HG02840 (cell line): Measurements from ENCODE around the gene UBE2K.
"Not testable (repeated sequence)": the region's sequence is repeated elsewhere in the genome, so short reads cannot be mapped to it uniquely, and the experiment has no call there.

Source experiments
- ATAC-seq: cut with Tn5 transposase; IDR thresholded peaks from one replicate; pipeline ENCODE4 v1.9.1; 2021; ENCODE audit warnings: mild to moderate bottlenecking, moderate library complexity, moderate number of reproducible peaks; ENCODE audit not compliant: unreplicated experiment, low FRiP score

Gene UBE2K

GRCh38 chr4:39719804-39720580 lies 22.1 kb downstream of the UBE2K start:
- no peak for ATAC-seq

DNA sequence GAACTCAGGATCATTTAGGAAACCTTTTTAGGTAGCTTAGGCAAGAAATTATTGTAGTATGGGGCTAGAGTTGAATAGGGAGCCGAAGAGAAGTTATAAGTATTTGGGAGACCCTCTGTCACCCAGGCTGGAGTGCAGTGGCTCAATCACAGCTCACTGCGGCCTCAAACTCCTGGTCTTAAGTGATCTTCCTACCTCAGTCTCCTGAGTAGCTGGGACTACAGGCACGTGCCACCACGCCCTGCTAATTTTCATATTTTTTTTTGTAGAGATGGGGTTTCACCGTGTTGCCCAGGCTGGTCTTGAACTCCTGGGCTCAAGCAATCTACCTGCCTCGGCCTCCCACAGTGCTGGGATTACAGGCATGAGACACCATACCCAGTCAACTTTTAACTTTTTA lies 23.3 kb downstream of the UBE2K start:
- not testable (repeated sequence) for ATAC-seq

DNA sequence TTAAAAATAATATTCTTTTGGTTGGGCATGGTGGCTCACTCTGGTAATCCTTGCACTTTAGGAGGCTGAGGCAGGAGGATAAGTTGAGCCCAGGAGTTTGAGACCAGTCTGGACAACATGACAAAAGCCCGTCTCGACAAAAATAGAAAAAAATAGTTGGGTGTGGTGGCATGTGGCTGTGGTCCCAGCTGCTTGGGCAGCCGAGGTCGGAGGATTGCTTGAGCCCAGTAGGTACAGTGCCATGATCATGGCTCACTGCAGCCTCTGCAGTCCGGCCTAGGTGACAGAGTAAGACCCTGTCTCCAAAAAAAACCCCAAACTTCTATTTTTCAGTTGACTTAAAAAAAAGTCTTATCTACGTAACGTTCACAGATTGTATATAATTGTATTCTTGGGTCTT lies 23.9 kb downstream of the UBE2K start:
- ATAC-seq: no peak

GRCh38 chr4:39729557-39729956 lies 31.6 kb downstream of the UBE2K start:
- ATAC-seq: no peak

DNA sequence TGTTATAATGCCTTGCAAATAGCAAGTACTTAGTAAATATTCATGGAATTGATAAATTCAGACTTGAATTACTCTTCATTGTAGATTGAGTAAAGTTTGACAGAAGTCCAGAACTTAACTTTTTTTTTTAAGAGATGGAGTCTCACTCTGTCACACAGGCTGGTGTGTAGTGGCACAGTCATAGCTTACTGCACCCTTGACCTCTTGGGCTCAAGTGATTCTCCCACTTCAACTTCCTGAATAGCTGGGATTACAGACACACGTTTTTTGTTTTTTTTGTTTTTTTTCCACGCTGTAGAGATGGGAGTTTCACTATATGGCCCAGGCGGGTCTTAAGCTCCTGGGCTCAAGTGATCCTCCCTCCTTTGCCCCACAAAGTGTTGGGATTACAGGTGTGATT lies 32.1 kb downstream of the UBE2K start:
- ATAC-seq: no peak

DNA sequence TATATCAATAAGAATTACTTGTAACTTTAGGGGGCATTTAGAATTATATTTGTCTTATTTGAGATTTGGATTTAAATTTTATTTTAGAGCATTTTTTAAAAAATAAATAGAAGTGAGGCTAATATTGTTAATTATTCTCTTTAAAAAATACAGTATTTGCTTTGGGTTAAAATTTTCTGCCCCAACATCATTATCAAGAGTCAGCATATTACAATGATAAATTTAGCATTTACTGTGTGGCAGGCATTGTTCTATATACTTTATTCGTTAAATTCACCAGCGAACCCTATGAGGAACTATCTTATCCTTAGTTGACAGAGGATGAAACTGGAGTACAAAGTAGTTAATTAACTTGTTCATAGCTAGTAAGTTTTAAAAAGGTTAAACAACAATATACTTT lies 34.0 kb downstream of the UBE2K start:
- ATAC-seq: no peak

DNA sequence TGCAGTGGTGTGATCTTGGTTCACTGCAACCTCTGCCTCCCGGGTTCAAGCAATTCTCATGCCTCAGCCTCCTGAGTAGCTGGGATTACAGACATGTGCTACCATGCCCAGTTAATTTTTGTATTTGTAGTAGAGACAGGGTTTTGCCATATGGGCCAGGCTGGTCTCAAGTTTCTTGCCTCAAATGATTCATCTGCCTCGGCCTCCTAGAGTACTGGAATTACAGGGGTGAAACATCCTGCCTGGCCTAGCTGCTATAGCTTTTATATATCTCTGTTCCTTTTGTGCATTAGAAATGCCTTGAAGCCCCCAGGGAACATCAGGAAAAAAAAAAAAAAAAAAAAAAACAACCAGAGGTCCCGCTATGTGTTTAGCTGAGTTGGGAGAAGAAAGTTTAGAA lies 34.8 kb downstream of the UBE2K start:
- no peak for ATAC-seq

DNA sequence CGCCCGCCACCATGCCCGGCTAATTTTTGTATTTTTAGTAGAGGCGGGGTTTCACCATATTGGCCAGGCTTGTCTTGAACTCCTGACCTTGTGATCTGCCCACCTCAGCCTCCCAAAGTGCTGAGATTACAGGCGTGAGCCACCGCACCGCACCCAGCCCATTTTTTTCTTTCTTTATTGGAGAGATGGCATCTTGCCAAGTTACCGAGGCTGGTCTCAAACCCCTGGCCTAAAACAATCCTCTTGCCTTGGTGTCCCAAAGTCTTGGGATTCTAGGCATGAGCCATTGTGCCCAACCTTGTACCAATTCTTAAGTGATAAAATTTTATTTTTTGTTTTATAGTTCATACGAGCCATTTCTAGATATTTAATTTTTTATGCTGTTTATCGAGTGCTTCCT lies 41.7 kb downstream of the UBE2K start:
- not testable (repeated sequence) for ATAC-seq

DNA sequence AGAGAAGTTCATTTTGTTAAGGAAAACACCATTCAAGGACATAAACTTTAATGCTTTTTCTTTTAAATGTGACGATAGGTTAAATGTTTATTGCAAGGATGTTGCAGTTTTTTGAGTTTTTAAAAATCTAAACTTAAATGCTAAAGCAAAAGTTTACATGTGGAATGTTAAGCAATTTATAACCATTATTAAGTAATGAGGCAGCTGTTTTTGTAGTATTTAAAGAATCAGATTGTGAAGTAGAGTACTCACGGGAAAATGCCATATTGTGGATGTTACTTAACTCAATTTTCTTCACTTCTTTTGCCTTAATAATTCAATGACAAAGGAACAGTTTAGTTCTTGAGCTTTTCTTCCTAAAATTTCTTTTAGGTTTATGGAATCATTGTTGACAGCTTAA lies 43.5 kb downstream of the UBE2K start:
- no peak for ATAC-seq

DNA sequence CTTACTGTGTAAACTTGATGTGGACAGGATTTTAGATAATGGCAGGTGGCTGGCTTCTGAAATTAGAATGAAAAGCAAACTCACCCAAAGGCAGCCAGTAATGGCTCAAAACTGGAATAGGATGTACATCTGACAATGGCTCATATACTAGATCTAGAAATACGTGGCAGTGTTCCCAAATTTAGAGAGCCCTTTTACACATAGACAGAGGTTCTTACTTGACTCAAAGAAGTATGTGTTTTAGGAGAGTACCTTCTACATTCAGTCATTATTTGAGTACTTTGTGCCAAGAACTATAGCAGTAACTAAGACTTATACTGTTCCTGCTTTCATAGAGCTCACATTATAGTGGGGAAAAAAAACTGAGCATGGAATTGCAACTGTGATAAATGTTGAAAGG lies 48.0 kb downstream of the UBE2K start:
- no peak for ATAC-seq

DNA sequence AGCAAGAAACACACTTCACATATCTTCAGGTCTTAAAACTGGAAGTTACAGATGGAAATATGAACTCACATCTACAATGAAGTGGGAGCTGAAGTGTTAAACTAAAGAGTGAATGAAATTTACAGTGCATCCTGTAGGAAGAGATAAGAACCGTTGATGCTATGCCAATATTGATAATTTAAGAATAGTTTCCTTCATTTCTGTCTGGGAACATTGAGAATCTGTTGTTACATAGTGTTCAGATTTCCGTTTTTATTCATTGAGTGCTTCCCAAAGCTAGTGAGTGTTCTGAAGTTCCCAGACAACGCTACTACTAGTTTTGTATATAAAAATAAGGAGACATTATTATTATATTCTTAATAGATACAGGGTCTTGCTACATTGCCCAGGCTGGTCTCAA lies 52.3 kb downstream of the UBE2K start:
- ATAC-seq: no peak

DNA sequence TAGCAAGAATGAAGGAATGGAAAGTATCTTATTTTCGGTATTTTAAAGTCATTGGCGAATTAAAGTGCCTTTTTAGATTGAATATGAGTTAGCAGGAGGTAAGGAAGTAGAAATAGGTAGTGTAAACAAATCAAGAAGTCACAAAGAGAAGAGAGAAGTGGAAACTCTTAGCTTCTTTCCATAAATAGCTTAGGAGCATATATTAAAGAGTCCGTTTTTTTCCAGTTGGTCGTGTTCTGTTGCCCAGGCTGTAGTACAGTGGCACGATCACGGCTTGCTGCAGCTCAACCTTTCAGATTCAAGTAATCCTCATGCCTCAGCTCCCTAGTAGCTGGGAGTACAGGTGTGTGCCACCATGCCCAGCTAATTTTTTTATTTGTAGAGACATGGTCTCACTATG lies 56.4 kb downstream of the UBE2K start:
- ATAC-seq: no peak

DNA sequence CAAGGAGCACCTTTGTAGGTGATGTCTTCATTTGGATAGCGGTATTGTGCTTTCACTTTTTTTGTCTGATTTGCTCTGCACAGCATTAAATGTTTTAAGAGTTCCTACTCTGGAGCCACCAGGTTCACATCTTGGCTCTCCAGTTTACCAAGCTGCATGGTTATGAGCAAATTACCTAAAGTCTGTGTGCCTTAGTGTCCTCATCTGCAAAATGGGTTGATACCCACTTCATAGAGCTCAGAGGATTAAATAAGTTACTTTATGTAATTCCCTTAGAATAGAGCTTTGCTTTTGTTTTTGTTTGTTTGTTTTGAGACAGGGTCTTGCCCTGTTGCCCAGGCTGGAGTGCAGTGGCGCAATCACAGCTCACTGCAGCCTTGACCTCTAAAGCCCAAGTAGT lies 58.2 kb downstream of the UBE2K start:
- ATAC-seq: no peak

GRCh38 chr4:39758176-39758575 lies 60.2 kb downstream of the UBE2K start:
- no peak for ATAC-seq

DNA sequence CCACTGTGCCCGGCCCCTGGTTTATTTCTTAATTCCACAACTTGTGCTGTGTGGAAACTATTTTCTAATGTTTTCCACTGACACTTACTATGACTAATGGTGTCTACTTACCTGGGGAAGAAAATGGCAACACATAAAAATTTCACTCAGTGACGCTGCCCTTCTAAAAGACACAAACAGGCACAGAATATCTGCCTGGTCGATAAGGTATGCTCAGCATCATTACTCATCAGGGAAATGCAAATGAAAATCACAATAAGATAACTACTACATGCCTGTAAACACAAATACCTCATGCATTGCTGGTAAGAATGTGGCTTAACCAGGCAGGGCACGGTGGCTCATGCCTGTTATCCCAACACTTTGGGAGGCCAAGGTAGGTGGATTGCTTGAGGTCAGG lies 61.6 kb downstream of the UBE2K start:
- ATAC-seq: no peak

GRCh38 chr4:39761005-39761667 lies 63.2 kb downstream of the UBE2K start:
- ATAC-seq: no peak

DNA sequence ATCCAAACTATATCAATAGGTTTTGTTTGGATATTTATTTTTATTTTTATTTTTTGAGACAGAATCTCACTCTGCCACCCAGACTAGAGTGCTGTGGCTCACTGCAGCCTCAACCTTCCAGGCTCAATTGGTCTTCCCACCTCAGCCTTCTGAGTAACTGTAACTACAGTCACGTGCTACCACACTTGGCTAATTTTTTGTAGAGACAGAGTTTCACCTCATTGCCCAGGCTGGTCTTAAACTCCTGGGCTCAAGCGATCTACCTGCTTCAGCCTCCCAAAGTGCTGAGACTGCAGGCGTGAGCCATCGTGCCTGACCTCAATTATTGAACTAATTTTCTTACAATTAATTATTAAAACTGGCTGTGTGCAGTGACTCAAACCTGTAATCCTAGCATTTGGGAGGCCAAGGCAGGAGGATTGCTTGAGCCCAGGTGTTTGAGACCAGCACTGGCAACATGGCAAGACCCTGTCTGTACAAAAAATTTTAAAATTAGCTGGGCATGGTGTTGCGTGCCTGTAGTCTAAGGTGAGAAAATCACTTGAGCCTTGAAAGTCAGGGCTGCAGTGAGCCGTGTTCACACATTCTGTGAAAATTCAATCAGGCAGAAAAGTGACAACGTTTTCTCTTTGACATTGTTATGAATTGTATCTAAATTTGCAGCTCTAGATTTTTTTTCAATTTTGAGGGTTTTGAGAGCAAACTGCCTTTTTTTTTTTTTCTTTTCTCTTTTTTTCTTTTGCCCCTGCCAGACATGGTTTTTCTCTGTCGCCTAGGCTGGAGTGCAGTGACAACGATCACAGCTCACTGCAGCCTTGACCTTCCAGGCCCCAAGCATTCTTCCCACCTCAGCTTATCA lies 66.0 kb downstream of the UBE2K start:
- ATAC-seq: peak; percentile 51

DNA sequence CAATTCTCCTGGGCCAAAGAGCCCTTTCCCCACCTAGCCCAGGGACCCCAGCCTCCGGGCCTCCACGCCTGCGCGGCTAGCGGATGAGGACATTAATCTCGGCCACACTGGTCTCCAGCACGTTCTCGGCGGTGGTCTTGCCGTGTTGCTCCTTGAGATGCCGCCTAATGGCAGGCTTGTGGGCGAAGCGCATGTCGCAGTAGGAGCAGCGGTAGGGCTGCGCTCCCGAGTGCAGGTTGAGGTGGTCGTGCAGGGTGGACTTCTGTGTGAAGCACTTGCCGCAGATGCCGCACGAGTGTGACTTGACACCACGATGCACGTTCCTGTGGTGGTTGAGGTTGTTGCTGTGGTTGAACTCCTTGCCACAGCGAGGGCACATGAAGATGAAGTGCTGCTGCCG lies 72.1 kb downstream of the UBE2K start:
- no peak for ATAC-seq

GRCh38 chr4:39770471-39770870 lies 72.5 kb downstream of the UBE2K start:
- ATAC-seq: no peak

DNA sequence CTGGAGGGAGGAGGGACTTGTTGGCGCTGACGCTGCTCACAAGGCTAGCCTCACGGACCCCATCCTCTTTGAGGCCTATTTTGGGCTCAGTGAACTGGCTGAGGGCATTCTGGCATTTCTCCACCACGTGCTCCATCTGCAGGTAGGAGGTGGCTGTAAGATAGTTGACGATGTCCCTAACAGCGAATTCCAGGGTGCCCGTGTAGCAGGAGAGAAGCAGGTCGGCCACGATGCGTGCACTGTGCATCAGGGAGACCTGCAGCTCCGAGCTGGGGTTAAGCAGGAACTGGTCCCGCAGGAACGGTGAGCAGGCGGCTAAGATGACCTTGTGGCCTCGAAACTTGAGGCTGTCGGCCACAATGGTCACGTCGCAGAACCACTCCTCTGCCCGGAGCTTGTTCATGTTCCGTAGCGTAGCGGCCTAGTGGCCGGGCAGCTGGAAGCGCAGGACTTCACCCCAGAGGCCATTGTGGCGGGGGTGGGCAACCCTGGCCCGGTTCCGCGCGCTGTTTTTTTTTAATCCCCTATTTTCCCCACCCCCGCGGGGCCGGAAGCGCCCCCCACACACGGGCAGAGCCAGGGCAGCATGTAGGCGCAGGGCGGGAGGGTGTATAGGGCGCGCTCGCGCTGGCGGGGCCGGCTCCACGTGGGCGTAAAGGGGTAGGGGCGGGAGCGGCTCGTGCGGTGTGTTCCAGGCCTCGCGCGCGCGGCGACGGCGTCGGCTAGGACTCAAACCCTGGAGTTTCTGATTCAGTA lies 73.2 kb downstream of the UBE2K start:
- no peak for ATAC-seq

DNA sequence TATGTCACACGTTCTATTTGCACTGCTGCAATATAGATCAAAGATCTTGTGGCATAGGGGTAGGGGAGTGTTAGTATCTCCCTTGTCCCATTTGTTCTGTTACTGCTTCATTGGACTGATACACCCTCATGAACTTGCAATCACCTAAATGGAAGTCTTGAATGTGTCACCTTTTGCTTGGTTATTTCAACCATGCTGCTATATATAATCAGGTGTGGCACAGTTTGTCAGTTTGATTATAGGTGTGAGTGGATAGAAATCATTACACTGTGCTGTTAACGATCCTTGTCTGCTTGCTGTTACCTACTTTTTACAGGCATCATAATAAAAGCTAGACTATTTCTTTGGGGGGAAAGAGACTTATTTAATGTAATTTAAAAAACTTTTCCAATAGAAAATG lies 84.1 kb downstream of the UBE2K start:
- not testable (repeated sequence) for ATAC-seq
